H9 (cell line): ENCODE results near the gene ZNF792. TPM values are rescaled to one million over a fixed set of nuclear protein-coding genes. Genes with fewer than 3 reads are reported as not detected.

ENCODE experiments used
- DNase-seq: peaks from one replicate; pipeline ENCODE4 v3.0.0-alpha.2; 2017
- H2AFZ ChIP-seq: one replicate; pipeline ENCODE4 v1.6.1; 2013; ENCODE audit warnings: mild to moderate bottlenecking, low read length, control low read depth, moderate library complexity
- H2AK5ac ChIP-seq: 2 replicates; pipeline ENCODE4 v1.6.1; 2013; ENCODE audit warnings: low read length, control low read depth, mixed read lengths; ENCODE audit not compliant: insufficient read length
- H2BK120ac ChIP-seq: one replicate; pipeline ENCODE4 v1.6.1; 2013; ENCODE audit warnings: low read depth, mild to moderate bottlenecking, low read length, control low read depth, inconsistent platforms; ENCODE audit not compliant: poor library complexity, severe bottlenecking
- H2BK12ac ChIP-seq: 2 replicates; pipeline ENCODE4 v1.6.1; 2013; ENCODE audit warnings: low read length, control low read depth, mixed read lengths, low read depth; ENCODE audit not compliant: insufficient read length
- H2BK15ac ChIP-seq: 2 replicates; pipeline ENCODE4 v1.6.1; 2013; ENCODE audit warnings: low read depth, low read length, control low read depth
- H2BK20ac ChIP-seq: one replicate; pipeline ENCODE4 v1.6.1; 2013; ENCODE audit warnings: low read depth, mild to moderate bottlenecking, low read length, control low read depth, inconsistent platforms; ENCODE audit not compliant: poor library complexity, severe bottlenecking
- H2BK5ac ChIP-seq: 2 replicates; pipeline ENCODE4 v1.6.1; 2013; ENCODE audit warnings: low read length, control low read depth, mixed read lengths; ENCODE audit not compliant: insufficient read length
- H3K14ac ChIP-seq: 2 replicates; pipeline ENCODE4 v1.6.1; 2013; ENCODE audit warnings: low read length, control low read depth; ENCODE audit not compliant: insufficient read depth
- H3K18ac ChIP-seq: 2 replicates; pipeline ENCODE4 v1.6.1; 2013; ENCODE audit warnings: low read depth, mild to moderate bottlenecking, mixed read lengths, low read length, control low read depth; ENCODE audit not compliant: insufficient read length
- H3K23ac ChIP-seq: 2 replicates; pipeline ENCODE4 v1.6.1; 2013; ENCODE audit warnings: low read length, control low read depth, mixed read lengths, low read depth; ENCODE audit not compliant: insufficient read length
- H3K23me2 ChIP-seq: 2 replicates; pipeline ENCODE4 v1.6.1; 2013; ENCODE audit warnings: low read depth, mild to moderate bottlenecking, mixed read lengths, low read length, control low read depth; ENCODE audit not compliant: insufficient read length, poor library complexity, severe bottlenecking
- H3K27ac ChIP-seq: 2 replicates; pipeline ENCODE4 v1.5.1; 2013; ENCODE audit warnings: low read length, control low read depth, mixed read lengths, low read depth; ENCODE audit not compliant: insufficient read length
- H3K27me3 ChIP-seq: 2 replicates; pipeline ENCODE4 v1.6.1; 2013; ENCODE audit warnings: low read length, control low read depth, inconsistent platforms; ENCODE audit not compliant: insufficient read depth
- H3K4ac ChIP-seq: 2 replicates; pipeline ENCODE4 v1.6.1; 2013; ENCODE audit warnings: low read depth, mild to moderate bottlenecking, control low read depth, inconsistent platforms, low read length, moderate library complexity
- H3K4me1 ChIP-seq: 2 replicates; pipeline ENCODE4 v1.6.1; 2013; ENCODE audit warnings: low read length, control low read depth, inconsistent platforms; ENCODE audit not compliant: insufficient read depth
- H3K4me2 ChIP-seq: 2 replicates; pipeline ENCODE4 v1.6.1; 2013; ENCODE audit warnings: low read length, control low read depth, mixed read lengths; ENCODE audit not compliant: insufficient read length, insufficient read depth
- H3K56ac ChIP-seq: 2 replicates; pipeline ENCODE4 v1.6.1; 2013; ENCODE audit warnings: low read depth, mild to moderate bottlenecking, mixed read lengths, low read length, control low read depth; ENCODE audit not compliant: insufficient read length
- H3K79me1 ChIP-seq: 2 replicates; pipeline ENCODE4 v1.6.1; 2013; ENCODE audit warnings: low read depth, mild to moderate bottlenecking, moderate library complexity, low read length, control low read depth, inconsistent platforms; ENCODE audit not compliant: insufficient read depth, poor library complexity, severe bottlenecking
- H3K79me2 ChIP-seq: 2 replicates; pipeline ENCODE4 v1.6.1; 2013; ENCODE audit warnings: low read length, control low read depth, inconsistent platforms; ENCODE audit not compliant: insufficient read depth
- H3K9ac ChIP-seq: 2 replicates; pipeline ENCODE4 v1.6.1; 2013; ENCODE audit warnings: low read length, control low read depth, mixed read lengths; ENCODE audit not compliant: insufficient read length; ENCODE audit errors: extremely low read depth
- H3K9me3 ChIP-seq: one replicate; pipeline ENCODE4 v1.6.1; 2013; ENCODE audit warnings: low read depth, low read length, inconsistent platforms; ENCODE audit not compliant: control insufficient read depth
- H3T11ph ChIP-seq: one replicate; pipeline ENCODE4 v1.6.1; 2013; ENCODE audit warnings: mild to moderate bottlenecking, low read length, control low read depth, inconsistent platforms
- H4K20me1 ChIP-seq: one replicate; pipeline ENCODE4 v1.6.1; 2013; ENCODE audit not compliant: control insufficient read depth, insufficient read length, insufficient read depth
- H4K5ac ChIP-seq: 2 replicates; pipeline ENCODE4 v1.6.1; 2013; ENCODE audit warnings: low read depth, mild to moderate bottlenecking, mixed read lengths, low read length, control low read depth; ENCODE audit not compliant: insufficient read length
- H4K8ac ChIP-seq: replicated peaks from 2 replicates; pipeline ENCODE4 v1.6.1; 2013; ENCODE audit warnings: low read length, control low read depth, mixed read lengths, low read depth; ENCODE audit not compliant: insufficient read length
- H4K91ac ChIP-seq: 2 replicates; pipeline ENCODE4 v1.6.1; 2013; ENCODE audit warnings: low read depth, mild to moderate bottlenecking, moderate library complexity, mixed read lengths, low read length, control low read depth; ENCODE audit not compliant: insufficient read length
- H3K27ac Mint-ChIP-seq, 3 experiments: 2 replicates in 2 of 3; 3 replicates in 1 of 3; pipeline ENCODE4 v1.8.0; 2020 to 2021; ENCODE audit warnings: mixed read lengths in 3 of 3, mild to moderate bottlenecking in 1 of 3, moderate library complexity in 1 of 3
- H3K27me3 Mint-ChIP-seq: 2 replicates; pipeline ENCODE4 v1.8.0; 2021; ENCODE audit warnings: low read depth, mild to moderate bottlenecking, moderate library complexity, mixed read lengths
- H3K36me3 Mint-ChIP-seq, 3 experiments: 2 replicates in 2 of 3; 3 replicates in 1 of 3; pipeline ENCODE4 v1.8.0; 2020 to 2021; ENCODE audit warnings: low read depth in 3 of 3, mixed read lengths in 3 of 3; ENCODE audit not compliant: insufficient read depth in 1 of 3
- H3K4me1 Mint-ChIP-seq, 2 experiments: 2 replicates each; pipeline ENCODE4 v1.8.0; 2020; ENCODE audit warnings: mixed read lengths in 2 of 2
- H3K4me3 Mint-ChIP-seq, 2 experiments: 2 replicates in 1 of 2; 3 replicates in 1 of 2; pipeline ENCODE4 v1.8.0; 2020 to 2021; ENCODE audit warnings: mild to moderate bottlenecking in 2 of 2, mixed read lengths in 2 of 2, moderate library complexity in 1 of 2
- H3K9me3 Mint-ChIP-seq, 2 experiments: 2 replicates in 1 of 2; 3 replicates in 1 of 2; pipeline ENCODE4 v1.8.0; 2020; ENCODE audit warnings: mild to moderate bottlenecking in 2 of 2, mixed read lengths in 2 of 2, moderate library complexity in 1 of 2
- CTCF ChIP-seq: fragments of 200-600 bp; sonication (generic); conservative IDR thresholded peaks from 3 replicates; pipeline ENCODE4 v1.8.0; 2021; ENCODE audit warnings: antibody characterized with exemption, mild to moderate bottlenecking
- WGBS: extraction: QIAGEN DNeasy Blood & Tissue Kit; methylation state at CpG from one replicate; pipeline ENCODE4 v1.1.7; 2013; ENCODE audit warnings: missing lambda C conversion rate, low lambda C conversion rate, mixed read lengths; ENCODE audit not compliant: insufficient read length; ENCODE audit errors: extremely low coverage; 5-methylcytosine and 5-hydroxymethylcytosine counted together
- total RNA-seq: library from RNA; stranded (reverse); gene quantifications from 2 replicates; pipeline ENCODE4 v1.2.1, GENCODE V29; 2021

The ZNF792 gene
- total RNA-seq, 1 experiment from 2014 or later: 8.3 TPM

GRCh38 chr19:34979819-34980640 lies 16.0 kb upstream of the ZNF792 start:
- Histone ChIP-seq H3K18ac (no peak overlapping the region), H3K23ac (no peak overlapping the region), H3T11ph (no peak overlapping the region), H3K9me3 (no peaks in the 10 kb centered on the region), H3K23me2 (no peaks in the 10 kb centered on the region), H3K79me2 (no peaks in the 10 kb centered on the region), H2AFZ (no peak overlapping the region), H3K27me3 (no peaks in the 10 kb centered on the region), H2BK5ac (no peak overlapping the region), H2AK5ac (no peak overlapping the region), H3K27ac (no peak overlapping the region), H3K14ac (no peak overlapping the region), H2BK12ac (no peak overlapping the region), H3K79me1 (no peaks in the 10 kb centered on the region), H4K5ac (no peak overlapping the region), H3K56ac (no peak overlapping the region), H3K9ac (no peak overlapping the region), H2BK120ac (no peak overlapping the region), H4K91ac (no peak overlapping the region), H4K20me1 (no peaks in the 10 kb centered on the region), H3K4ac (no peak overlapping the region), H2BK15ac (no peak overlapping the region), H3K4me1 (no peaks in the 10 kb centered on the region), H3K4me2 (no peak overlapping the region), H4K8ac (no peak overlapping the region), H2BK20ac (no peak overlapping the region)
- Mint-ChIP-seq H3K9me3 (peaks cover 16 to 18% of the 10 kb centered on the region in 2 experiments), H3K4me3 (no peak overlapping the region; a peak in 1 of 5 replicates), H3K27ac (no peak overlapping the region), H3K4me1 (peaks cover 3% of the 10 kb centered on the region in 2 experiments), H3K36me3 (peaks cover 0 to 7% (median 5%) of the 10 kb centered on the region in 3 experiments; a peak in 5 of 7 replicates), H3K27me3 (peaks cover 8% of the 10 kb centered on the region)
- no CpG with 5 or more reads among the region's 12 CpGs for WGBS
- no peak for TF ChIP-seq CTCF
- DNase-seq: no peak
